Liver (tissue), 9 donors: Measurements from ENCODE around the gene COX4I1. TPM values are rescaled to one million over a fixed set of nuclear protein-coding genes. Genes with fewer than 3 reads are reported as not detected.

Experiments used
- DNase-seq: peaks from one replicate; pipeline ENCODE4 v3.0.0-alpha.2; 2017; ENCODE audit warnings: low spot score
- H3K27ac ChIP-seq, 2 donors: one replicate each; pipeline ENCODE4 v1.7.0; 2013; ENCODE audit warnings: inconsistent platforms in 2 of 2, low read length in 2 of 2, control low read depth in 1 of 2, low read depth in 1 of 2, mild to moderate bottlenecking in 1 of 2
- H3K27me3 ChIP-seq, 4 donors: one replicate each; pipeline versions ENCODE4 v1.6.1 to v1.7.0; 2013; ENCODE audit warnings: low read length in 3 of 4, inconsistent platforms in 1 of 4, mild to moderate bottlenecking in 1 of 4, moderate library complexity in 1 of 4; ENCODE audit not compliant: control insufficient read depth in 4 of 4, insufficient read depth in 4 of 4
- H3K36me3 ChIP-seq, 4 donors: one replicate each; pipeline versions ENCODE4 v1.6.1 to v1.7.0; 2013; ENCODE audit warnings: low read length in 3 of 4, mild to moderate bottlenecking in 3 of 4, low read depth in 1 of 4, moderate library complexity in 1 of 4; ENCODE audit not compliant: control insufficient read depth in 4 of 4, insufficient read depth in 3 of 4
- H3K4me1 ChIP-seq, 4 donors: one replicate each; pipeline versions ENCODE4 v1.6.1 to v1.7.0; 2013; ENCODE audit warnings: low read length in 3 of 4, mild to moderate bottlenecking in 3 of 4, moderate library complexity in 1 of 4; ENCODE audit not compliant: control insufficient read depth in 4 of 4, insufficient read depth in 4 of 4
- H3K4me3 ChIP-seq, 3 donors: one replicate each; pipeline versions ENCODE4 v1.6.1 to v1.7.0; 2013; ENCODE audit warnings: low read length in 3 of 3, control low read depth in 1 of 3, low read depth in 1 of 3, mild to moderate bottlenecking in 1 of 3
- H3K9ac ChIP-seq, 2 donors: one replicate each; pipeline ENCODE4 v1.7.0; 2013; ENCODE audit warnings: low read length in 2 of 2, mild to moderate bottlenecking in 2 of 2, moderate library complexity in 2 of 2, control low read depth in 1 of 2, low read depth in 1 of 2
- H3K9me3 ChIP-seq, 4 donors: one replicate each; pipeline versions ENCODE4 v1.6.1 to v1.7.0; 2013; ENCODE audit warnings: low read length in 3 of 4; ENCODE audit not compliant: control insufficient read depth in 4 of 4
- ATF3 ChIP-seq: IDR thresholded peaks from 2 replicates; pipeline ENCODE4 v1.6.1; 2016; ENCODE audit warnings: antibody characterized with exemption
- EGR1 ChIP-seq, 2 donors: IDR thresholded peaks; 2 replicates each; pipeline ENCODE4 v1.6.1; 2016 to 2018; ENCODE audit warnings: antibody characterized with exemption in 2 of 2, low read depth in 2 of 2
- FOXA1 ChIP-seq: IDR thresholded peaks from 2 replicates; pipeline ENCODE4 v1.6.1; 2016; ENCODE audit warnings: antibody characterized with exemption
- GABPA ChIP-seq, 2 donors: IDR thresholded peaks in 1 of 2; conservative IDR thresholded peaks in 1 of 2; 2 replicates each; pipeline ENCODE4 v1.6.1; 2016; ENCODE audit warnings: antibody characterized with exemption in 2 of 2, mild to moderate bottlenecking in 1 of 2, moderate library complexity in 1 of 2
- HNF4A ChIP-seq, 2 donors: conservative IDR thresholded peaks; 2 replicates each; pipeline ENCODE4 v1.6.1; 2016; ENCODE audit warnings: antibody characterized with exemption in 2 of 2, mild to moderate bottlenecking in 2 of 2
- HNF4G ChIP-seq: IDR thresholded peaks from 2 replicates; pipeline ENCODE4 v1.6.1; 2016; ENCODE audit warnings: antibody characterized with exemption
- JUND ChIP-seq, 2 donors: IDR thresholded peaks; 2 replicates each; pipeline ENCODE4 v1.6.1; 2016; ENCODE audit warnings: antibody characterized with exemption in 2 of 2
- MAX ChIP-seq: IDR thresholded peaks from 2 replicates; pipeline ENCODE4 v1.6.1; 2016; ENCODE audit warnings: antibody characterized with exemption
- NR2F2 ChIP-seq: IDR thresholded peaks from 2 replicates; pipeline ENCODE4 v1.6.1; 2016; ENCODE audit warnings: antibody characterized with exemption
- RAD21 ChIP-seq, 2 donors: IDR thresholded peaks; 2 replicates each; pipeline ENCODE4 v1.6.1; 2016; ENCODE audit warnings: antibody characterized with exemption in 2 of 2, mild to moderate bottlenecking in 2 of 2
- REST ChIP-seq: IDR thresholded peaks from 2 replicates; pipeline ENCODE4 v1.6.1; 2016; ENCODE audit warnings: antibody characterized with exemption, mild to moderate bottlenecking
- RXRA ChIP-seq, 2 donors: IDR thresholded peaks; 2 replicates each; pipeline ENCODE4 v1.6.1; 2017 to 2018; ENCODE audit warnings: antibody characterized with exemption in 2 of 2, mild to moderate bottlenecking in 1 of 2
- SP1 ChIP-seq: IDR thresholded peaks from 2 replicates; pipeline ENCODE4 v1.6.1; 2018; ENCODE audit warnings: antibody characterized with exemption, mild to moderate bottlenecking
- TAF1 ChIP-seq: conservative IDR thresholded peaks from 2 replicates; pipeline ENCODE4 v1.6.1; 2016; ENCODE audit warnings: antibody characterized with exemption, mild to moderate bottlenecking
- YY1 ChIP-seq: IDR thresholded peaks from 2 replicates; pipeline ENCODE4 v1.6.1; 2016; ENCODE audit warnings: antibody characterized with exemption, mild to moderate bottlenecking
- ZBTB33 ChIP-seq: IDR thresholded peaks from 2 replicates; pipeline ENCODE4 v1.6.1; 2016; ENCODE audit warnings: antibody characterized with exemption
- WGBS: extraction: QIAGEN DNeasy Blood & Tissue Kit; methylation state at CpG from one replicate; pipeline ENCODE4 v1.1.7; 2013; 5-methylcytosine and 5-hydroxymethylcytosine counted together
- polyA plus RNA-seq, 2 donors: library from polyadenylated mRNA; stranded (reverse) in 1 of 2; unstranded in 1 of 2; fragments of 200-250 nt in 1 of 2; fragments of >200 nt in 1 of 2; fragmentation: Nextera tagmentation in 1 of 2; extraction: Ambion mirVana in 1 of 2; gene quantifications; one replicate each; pipeline versions ENCODE4 v1.2.1 to v1.2.3, GENCODE V29; 2013 to 2015
- total RNA-seq, 2 donors: library from RNA; depleted of rRNA; stranded (reverse); fragments of >200 nt; gene quantifications; one replicate each; pipeline ENCODE4 v1.2.3, GENCODE V29; 2014
- donor health status: healthy.
- donor health status: healthy.
- donor health status: healthy.
- donor health status: healthy.
- donor health status: healthy.

The COX4I1 gene
- total and polyA plus RNA-seq, 4 donors = 186 to 576 (median 331) TPM

- TF ChIP-seq ZBTB33 (no peak), YY1 (no peak)
- H3K4me3 ChIP-seq = no peak overlapping the region
- WGBS = 88% methylated on average over 4 of the region's 4 CpGs
- no peak for DNase-seq
- H3K9ac ChIP-seq = no peak overlapping the region
- no peaks in the 10 kb centered on the region for H3K27me3 ChIP-seq
- no peak overlapping the region for H3K27ac ChIP-seq
- peaks cover 16 to 37% (median 21%) of the 10 kb centered on the region in 4 donors for H3K36me3 ChIP-seq
- H3K9me3 ChIP-seq = no peaks in the 10 kb centered on the region
- H3K4me1 ChIP-seq = peaks cover 3 to 19% (median 13%) of the 10 kb centered on the region in 4 donors
Measured at GRCh38 chr16:85777583-85778310, 21.7 kb upstream of the COX4I1 start.

GRCh38 chr16:85778873-85779272 lies 20.6 kb upstream of the COX4I1 start:
- DNase-seq = no peak

More at GRCh38 chr16:85778873-85779272, 20.6 kb upstream of the COX4I1 start:
- no peaks in the 10 kb centered on the region for H3K9me3 ChIP-seq
- H3K36me3 ChIP-seq = peaks cover 16 to 37% (median 21%) of the 10 kb centered on the region in 4 donors
- TF ChIP-seq REST (no peak), GABPA (IDR thresholded peaks at IDR 0.05 in 1 of 2, conservative IDR thresholded peaks at IDR 0.05 in 1 of 2) (no peak), RXRA (IDR thresholded peaks at IDR 0.05) (no peak), MAX (no peak), EGR1 (IDR thresholded peaks at IDR 0.05; ENCODE audit: low read depth in 2 of 2) (no peak), ZBTB33 (no peak), HNF4G (no peak), RAD21 (IDR thresholded peaks at IDR 0.05) (no peak), JUND (IDR thresholded peaks at IDR 0.05) (no peak), FOXA1 (no peak), HNF4A (conservative IDR thresholded peaks at IDR 0.05) (no peak), ATF3 (no peak), TAF1 (no peak), NR2F2 (no peak), SP1 (no peak)
- WGBS = 80% methylated on average over 12 of the region's 12 CpGs
- H3K27ac ChIP-seq = no peak overlapping the region
- no peaks in the 10 kb centered on the region for H3K27me3 ChIP-seq
- H3K4me1 ChIP-seq = peaks cover 3 to 19% (median 13%) of the 10 kb centered on the region in 4 donors
- H3K4me3 ChIP-seq = no peak overlapping the region
- H3K9ac ChIP-seq = no peak overlapping the region
